ENCODE results near the gene TBC1D1. TPM values are rescaled to one million over a fixed set of nuclear protein-coding genes. Genes with fewer than 3 reads are reported as not detected.

Gene TBC1D1
- total and polyA plus RNA-seq, 12 donors, result 85.4 to 153 (median 106) TPM

GRCh38 chr4:38167973-38168372 is 277.1 kb downstream of the TBC1D1 start:
- ATAC-seq (no peak), DNase-seq (no peak)
- no peak overlapping the region for H3K27ac ChIP-seq
- H3K4me3 ChIP-seq, result no peak overlapping the region
- no peak for TF ChIP-seq CTCF (IDR thresholded peaks at IDR 0.05)
- H3K9me3 ChIP-seq, result peaks cover 0 to 8% (median 0%) of the 10 kb centered on the region in 11 donors
- intact Hi-C loops (cut with DNase I), result loop anchor here in 1 of 10 donors (5.0 kb wide), 1 partner anchor 86 kb away; no protein-coding TSS in a partner anchor
- peaks cover 0 to 31% (median 0%) of the 10 kb centered on the region in 9 donors for H3K4me1 ChIP-seq
- WGBS, 2 donors, result 83 to 90% methylated on average over 4 of the region's 4 CpGs
- no peaks in the 10 kb centered on the region for H3K36me3 ChIP-seq
- no peaks in the 10 kb centered on the region for H3K27me3 ChIP-seq

GRCh38 chr4:38169524-38169923 is 278.6 kb downstream of the TBC1D1 start:
- H3K4me3 ChIP-seq, result no peak overlapping the region
- DNase-seq, result no peak
- peaks cover 0 to 36% (median 0%) of the 10 kb centered on the region in 9 donors for H3K4me1 ChIP-seq
- no peaks in the 10 kb centered on the region for H3K36me3 ChIP-seq
- H3K27ac ChIP-seq, result no peak overlapping the region
- H3K9me3 ChIP-seq, result peaks cover 0 to 3% (median 0%) of the 10 kb centered on the region in 11 donors
- H3K27me3 ChIP-seq, result no peaks in the 10 kb centered on the region
- intact Hi-C loops (cut with DNase I), result loop anchor here in 1 of 10 donors (5.0 kb wide), 1 partner anchor 87 kb away; no protein-coding TSS in a partner anchor
- 84 to 87% methylated on average over 5 of the region's 5 CpGs for WGBS, 2 donors
- no peak for TF ChIP-seq CTCF (IDR thresholded peaks at IDR 0.05)
- no peak for ATAC-seq

- TF ChIP-seq CTCF (IDR thresholded peaks at IDR 0.05), result no peak
- DNase-seq, result no peak
- Histone ChIP-seq H3K4me1 (peaks cover 0 to 43% (median 0%) of the 10 kb centered on the region in 9 donors), H3K27ac (no peak overlapping the region), H3K36me3 (no peaks in the 10 kb centered on the region), H3K4me3 (no peak overlapping the region), H3K9me3 (no peaks in the 10 kb centered on the region), H3K27me3 (no peaks in the 10 kb centered on the region)
- intact Hi-C loops (cut with DNase I), result loop anchor here in 3 of 10 donors (5.0 to 10.0 kb wide), 3 partner anchors 103 to 366 kb away; no protein-coding TSS in a partner anchor
- WGBS, 2 donors, result 81 to 84% methylated on average over 7 of the region's 7 CpGs
- ATAC-seq, result no peak
Observed at GRCh38 chr4:38170338-38171169, 279.7 kb downstream of the TBC1D1 start.

GRCh38 chr4:38172078-38172477 is 281.2 kb downstream of the TBC1D1 start:
- TF ChIP-seq CTCF (IDR thresholded peaks at IDR 0.05), result no peak
- no peak overlapping the region for H3K27ac ChIP-seq
- no peak for DNase-seq
- intact Hi-C loops (cut with DNase I), result loop anchor here in 4 of 10 donors (2.0 to 10.0 kb wide), 4 partner anchors 105 to 367 kb away; no protein-coding TSS in a partner anchor
- no peaks in the 10 kb centered on the region for H3K9me3 ChIP-seq
- H3K27me3 ChIP-seq, result no peaks in the 10 kb centered on the region
- ATAC-seq, result no peak
- H3K4me3 ChIP-seq, result no peak overlapping the region
- H3K4me1 ChIP-seq, result peaks cover 0 to 43% (median 7%) of the 10 kb centered on the region in 9 donors
- H3K36me3 ChIP-seq, result no peaks in the 10 kb centered on the region
- WGBS, 2 donors, result 84 to 95% methylated on average over 6 of the region's 6 CpGs
